WERI-Rb-1 (cell line): Measurements from ENCODE around the gene MAP1A.
"Not testable (repeated sequence)": the region's sequence is repeated elsewhere in the genome, so short reads cannot be mapped to it uniquely, and the experiment has no call there.

ENCODE experiments used
- DNase-seq: peaks from one replicate; pipeline ENCODE4 v3.0.0-alpha.2; 2020
- H3K27ac ChIP-seq: fragments of 250-450 bp; sonication (Bioruptor Pico); 2 replicates; pipeline ENCODE4 v1.5.1; 2020; ENCODE audit warnings: mild to moderate bottlenecking, moderate library complexity
- H3K27me3 ChIP-seq: fragments of 250-450 bp; sonication (Bioruptor Pico); 2 replicates; pipeline ENCODE4 v1.5.1; 2021; ENCODE audit warnings: mild to moderate bottlenecking, low read depth, moderate library complexity; ENCODE audit not compliant: insufficient read depth, severe bottlenecking
- H3K36me3 ChIP-seq: fragments of 250-450 bp; sonication (Bioruptor Pico); 2 replicates; pipeline ENCODE4 v1.5.1; 2020; ENCODE audit warnings: mild to moderate bottlenecking, moderate library complexity
- H3K4me3 ChIP-seq: 2 replicates; pipeline ENCODE4 v1.5.1; 2011; ENCODE audit warnings: low read depth, mild to moderate bottlenecking, control low read depth, low read length
- H3K9me3 ChIP-seq: fragments of 250-450 bp; sonication (Bioruptor Pico); 2 replicates; pipeline ENCODE4 v1.5.1; 2021; ENCODE audit warnings: mild to moderate bottlenecking, moderate library complexity; ENCODE audit not compliant: severe bottlenecking
- TF ChIP-seq, protein P1 (sequence below): IDR thresholded peaks from 2 replicates; pipeline ENCODE4 v1.5.1; 2011; ENCODE audit warnings: low read depth, mild to moderate bottlenecking, control low read depth, inconsistent platforms, low read length

MAP1A gene

DNA sequence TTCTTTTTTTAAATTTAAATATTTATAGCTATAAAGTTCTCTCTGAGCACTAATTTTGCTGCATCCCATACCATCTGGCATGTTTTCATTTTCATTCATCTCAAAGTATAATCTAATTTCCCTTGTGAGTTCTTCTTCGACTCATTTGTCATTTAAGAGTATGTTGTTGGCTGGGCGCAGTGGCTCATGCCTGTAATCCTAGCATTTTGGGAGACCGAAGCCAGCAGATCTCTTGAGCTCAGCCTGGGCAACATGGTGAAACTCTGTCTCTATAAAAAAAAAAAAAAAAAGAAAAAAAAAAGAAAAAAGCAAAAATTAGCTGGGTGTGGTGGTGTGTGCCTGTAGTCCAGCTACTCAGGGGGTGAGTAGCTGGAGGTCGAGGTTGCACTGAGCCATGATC is 34.8 kb downstream of the MAP1A start:
- H3K36me3 ChIP-seq: peaks cover 33% of the 10 kb centered on the region
- no peaks in the 10 kb centered on the region for H3K27me3 ChIP-seq

DNA sequence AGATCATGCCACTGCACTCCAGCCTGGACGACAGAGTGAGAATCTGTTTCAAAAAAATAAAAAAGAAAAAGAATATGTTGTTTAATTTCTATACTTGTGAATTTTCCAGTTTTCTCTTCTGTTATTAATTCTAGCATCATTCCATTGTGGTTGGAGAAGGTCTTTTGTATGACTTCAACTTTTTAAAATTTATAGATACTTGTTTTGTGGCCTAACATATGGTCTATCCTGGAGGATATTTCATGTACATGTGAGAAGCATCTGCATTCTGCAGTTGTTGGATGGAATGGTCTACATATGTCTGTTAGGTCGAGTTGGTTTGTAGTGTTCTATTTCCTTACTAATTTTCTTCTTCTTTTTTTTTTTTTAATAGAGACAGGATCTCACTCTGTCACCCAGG is 35.6 kb downstream of the MAP1A start:
- no peaks in the 10 kb centered on the region for H3K9me3 ChIP-seq
- H3K4me3 ChIP-seq: no peak overlapping the region
- DNase-seq: no peak
- no peak overlapping the region for H3K27ac ChIP-seq
- TF ChIP-seq, protein P1, sequence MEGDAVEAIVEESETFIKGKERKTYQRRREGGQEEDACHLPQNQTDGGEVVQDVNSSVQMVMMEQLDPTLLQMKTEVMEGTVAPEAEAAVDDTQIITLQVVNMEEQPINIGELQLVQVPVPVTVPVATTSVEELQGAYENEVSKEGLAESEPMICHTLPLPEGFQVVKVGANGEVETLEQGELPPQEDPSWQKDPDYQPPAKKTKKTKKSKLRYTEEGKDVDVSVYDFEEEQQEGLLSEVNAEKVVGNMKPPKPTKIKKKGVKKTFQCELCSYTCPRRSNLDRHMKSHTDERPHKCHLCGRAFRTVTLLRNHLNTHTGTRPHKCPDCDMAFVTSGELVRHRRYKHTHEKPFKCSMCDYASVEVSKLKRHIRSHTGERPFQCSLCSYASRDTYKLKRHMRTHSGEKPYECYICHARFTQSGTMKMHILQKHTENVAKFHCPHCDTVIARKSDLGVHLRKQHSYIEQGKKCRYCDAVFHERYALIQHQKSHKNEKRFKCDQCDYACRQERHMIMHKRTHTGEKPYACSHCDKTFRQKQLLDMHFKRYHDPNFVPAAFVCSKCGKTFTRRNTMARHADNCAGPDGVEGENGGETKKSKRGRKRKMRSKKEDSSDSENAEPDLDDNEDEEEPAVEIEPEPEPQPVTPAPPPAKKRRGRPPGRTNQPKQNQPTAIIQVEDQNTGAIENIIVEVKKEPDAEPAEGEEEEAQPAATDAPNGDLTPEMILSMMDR: no peak
- H3K36me3 ChIP-seq: peaks cover 30% of the 10 kb centered on the region
- no peaks in the 10 kb centered on the region for H3K27me3 ChIP-seq

More for the DNA sequence above, 34.8 kb downstream of the MAP1A start:
- Histone ChIP-seq H3K27ac (no peak overlapping the region), H3K9me3 (no peaks in the 10 kb centered on the region), H3K4me3 (no peak overlapping the region)
- DNase-seq: no peak
- TF ChIP-seq, protein P1: no peak

DNA sequence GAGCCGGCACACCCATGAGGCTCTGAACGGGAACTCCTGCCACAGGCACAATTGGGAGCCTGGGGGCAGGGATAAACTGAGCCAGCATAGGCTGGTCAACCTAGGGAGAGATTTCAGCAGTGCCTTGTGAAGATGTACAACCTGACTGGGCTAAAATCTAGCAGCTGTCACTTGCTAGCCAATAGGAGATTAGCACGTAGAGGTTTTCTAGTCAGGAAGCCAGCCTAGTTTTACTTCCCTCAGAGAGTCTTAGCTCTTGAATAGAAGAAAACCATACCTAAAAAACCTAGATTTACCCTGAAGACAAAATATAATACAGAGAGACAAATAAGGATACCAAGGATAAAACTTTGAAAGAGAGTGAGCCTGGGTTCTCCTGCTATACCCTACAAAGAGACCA is 45.3 kb downstream of the MAP1A start:
- not testable (repeated sequence) for H3K9me3 ChIP-seq, H3K4me3 ChIP-seq, H3K27me3 ChIP-seq, DNase-seq, H3K36me3 ChIP-seq, H3K27ac ChIP-seq

DNA sequence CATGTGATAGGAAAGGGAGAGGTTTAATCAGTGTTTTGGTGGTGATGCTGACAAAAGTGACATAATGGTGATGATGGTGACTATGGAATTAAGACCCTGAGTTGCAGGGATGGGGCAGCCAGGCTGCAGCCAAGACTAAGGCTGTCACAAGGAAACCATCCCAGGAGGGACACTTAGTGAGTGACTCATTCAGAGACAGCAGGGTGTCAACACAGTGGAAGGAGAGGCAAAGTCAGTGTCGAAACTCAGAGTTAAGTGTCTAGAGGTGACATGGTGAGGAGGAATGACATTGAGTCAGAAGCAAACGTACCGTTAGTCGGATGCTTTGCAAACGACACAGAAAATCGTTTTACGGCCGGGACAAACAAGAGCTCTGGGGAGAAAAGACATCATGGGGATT is 46.4 kb downstream of the MAP1A start:
- H3K4me3 ChIP-seq: not testable (repeated sequence)

DNA sequence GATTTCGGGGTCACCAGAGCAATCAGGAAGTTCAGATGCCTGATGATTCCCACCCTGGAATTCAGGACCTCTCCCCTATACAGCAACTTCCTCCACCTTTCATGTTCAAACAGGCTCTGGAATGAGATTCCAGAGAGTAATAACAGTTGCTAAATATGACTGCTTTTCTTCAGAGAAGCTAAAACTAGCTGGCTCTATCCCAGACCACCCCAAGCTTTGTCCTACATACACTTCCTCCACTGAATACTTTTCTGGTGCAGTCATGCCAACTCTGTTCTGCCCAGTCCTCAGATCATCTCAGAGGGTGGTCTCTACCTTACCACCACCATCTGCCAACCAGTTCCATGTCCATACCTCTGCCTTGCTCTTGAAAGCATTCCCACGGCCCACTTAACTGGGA is 49.2 kb downstream of the MAP1A start:
- not testable (repeated sequence) for H3K27me3 ChIP-seq, H3K4me3 ChIP-seq, H3K36me3 ChIP-seq, H3K9me3 ChIP-seq, H3K27ac ChIP-seq, DNase-seq

More for the DNA sequence above, 46.4 kb downstream of the MAP1A start:
- not testable (repeated sequence) for DNase-seq, H3K9me3 ChIP-seq, H3K27ac ChIP-seq, H3K27me3 ChIP-seq, H3K36me3 ChIP-seq

DNA sequence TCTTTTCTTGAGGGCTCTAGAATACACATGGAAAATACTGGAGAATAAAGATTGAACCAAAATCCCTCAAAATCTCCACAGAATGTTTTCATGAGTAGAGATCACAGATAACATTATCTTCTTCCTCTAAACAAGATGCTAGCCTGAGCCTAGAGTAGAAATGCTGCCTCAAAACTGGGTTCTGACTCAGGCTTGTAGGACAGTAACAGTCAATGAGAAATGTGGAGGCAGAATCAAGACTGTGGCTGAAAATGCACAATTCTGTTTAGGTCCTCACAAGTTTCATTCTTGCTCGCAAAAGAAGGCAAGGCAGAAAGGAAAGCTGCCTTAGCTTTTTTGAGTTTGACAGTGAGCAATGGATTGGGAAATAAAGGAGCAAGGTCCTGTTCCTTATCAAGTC is 57.2 kb downstream of the MAP1A start:
- not testable (repeated sequence) for DNase-seq, H3K27me3 ChIP-seq, H3K27ac ChIP-seq, H3K36me3 ChIP-seq, H3K9me3 ChIP-seq, H3K4me3 ChIP-seq
